Left renal pelvis (tissue), 4 donors: ENCODE data around the gene NOC2L. TPM values are rescaled to one million over a fixed set of nuclear protein-coding genes. Genes with fewer than 3 reads are reported as not detected.

ENCODE experiments used
- DNase-seq, 4 donors: peaks; one replicate each; pipeline ENCODE4 v3.0.0-alpha.2; 2013; ENCODE audit warnings: low read depth in 4 of 4, low spot score in 3 of 4
- polyA plus RNA-seq, 4 donors: library from polyadenylated mRNA; unstranded; fragments of 120-200 nt; gene quantifications; one replicate each; pipeline ENCODE4 v1.2.1, GENCODE V29; 2013; ENCODE audit not compliant: insufficient read length in 4 of 4

NOC2L gene
- polyA plus RNA-seq: 10 to 100 TPM; 37.7 to 67.3 (median 56.9) TPM

DNA sequence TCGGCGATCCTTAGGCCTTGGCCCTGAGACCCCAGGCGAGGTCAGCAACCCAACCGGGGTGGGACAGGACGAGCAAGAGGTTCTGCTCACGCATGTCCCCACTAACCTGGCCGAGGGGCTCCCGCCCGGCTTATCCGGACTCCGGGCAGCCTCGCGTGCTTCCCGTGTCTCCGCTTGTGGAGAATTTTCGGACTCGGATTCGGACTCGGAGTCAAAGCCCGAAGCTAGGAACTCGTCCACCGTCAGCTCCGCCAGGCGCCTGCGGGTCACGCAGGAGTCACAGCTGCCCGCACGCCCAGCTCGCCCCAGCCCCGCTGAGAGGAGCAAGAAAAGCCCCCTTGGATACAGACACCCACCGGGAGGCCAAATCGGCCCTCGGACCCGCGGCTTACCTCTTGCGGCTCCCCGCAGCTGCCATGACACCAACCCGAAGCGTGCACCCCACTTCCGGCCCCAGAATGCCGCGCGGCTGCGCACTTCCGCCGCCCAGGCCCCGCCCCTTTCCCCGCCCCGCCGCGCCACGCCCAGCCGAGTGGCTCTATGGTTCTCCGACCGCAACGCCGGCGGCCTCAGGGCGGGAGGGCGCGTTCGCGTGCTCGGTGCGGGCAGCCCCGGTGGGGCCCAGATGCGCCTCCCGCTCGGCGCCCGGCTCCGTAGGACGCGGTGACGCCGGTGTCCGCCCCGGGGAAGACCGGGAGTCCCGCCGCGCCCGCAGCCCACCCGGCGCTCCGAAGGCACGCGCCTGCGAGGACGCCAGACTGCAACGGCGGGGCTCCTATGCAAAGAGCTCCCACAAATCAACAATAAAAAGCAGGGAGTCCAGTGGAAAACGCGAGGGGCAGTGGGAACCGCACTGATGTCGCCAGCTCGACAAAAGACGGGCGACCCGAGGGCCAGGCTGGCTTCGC lies at the start of gene NOC2L:
Gene NOC2L (minus strand): TSS at position 434 of the 908 bp plus-strand sequence. CDS start 16 bp downstream, at position 418.
- DNase-seq: peak in 2 of 4 donors; percentile 74 to 81

- no peak for DNase-seq
Observed at GRCh38 chr1:1006305-1007159, 47.5 kb upstream of the NOC2L start.

GRCh38 chr1:1005774-1006304 lies 46.8 kb upstream of the NOC2L start:
- DNase-seq: no peak

GRCh38 chr1:1004780-1005697 lies 46.0 kb upstream of the NOC2L start:
- no peak for DNase-seq

GRCh38 chr1:1004420-1004779 lies 45.3 kb upstream of the NOC2L start:
- DNase-seq: no peak

GRCh38 chr1:1003618-1004419 lies 44.8 kb upstream of the NOC2L start:
- DNase-seq: no peak

GRCh38 chr1:1001057-1001783 lies 42.2 kb upstream of the NOC2L start:
- DNase-seq: no peak

DNA sequence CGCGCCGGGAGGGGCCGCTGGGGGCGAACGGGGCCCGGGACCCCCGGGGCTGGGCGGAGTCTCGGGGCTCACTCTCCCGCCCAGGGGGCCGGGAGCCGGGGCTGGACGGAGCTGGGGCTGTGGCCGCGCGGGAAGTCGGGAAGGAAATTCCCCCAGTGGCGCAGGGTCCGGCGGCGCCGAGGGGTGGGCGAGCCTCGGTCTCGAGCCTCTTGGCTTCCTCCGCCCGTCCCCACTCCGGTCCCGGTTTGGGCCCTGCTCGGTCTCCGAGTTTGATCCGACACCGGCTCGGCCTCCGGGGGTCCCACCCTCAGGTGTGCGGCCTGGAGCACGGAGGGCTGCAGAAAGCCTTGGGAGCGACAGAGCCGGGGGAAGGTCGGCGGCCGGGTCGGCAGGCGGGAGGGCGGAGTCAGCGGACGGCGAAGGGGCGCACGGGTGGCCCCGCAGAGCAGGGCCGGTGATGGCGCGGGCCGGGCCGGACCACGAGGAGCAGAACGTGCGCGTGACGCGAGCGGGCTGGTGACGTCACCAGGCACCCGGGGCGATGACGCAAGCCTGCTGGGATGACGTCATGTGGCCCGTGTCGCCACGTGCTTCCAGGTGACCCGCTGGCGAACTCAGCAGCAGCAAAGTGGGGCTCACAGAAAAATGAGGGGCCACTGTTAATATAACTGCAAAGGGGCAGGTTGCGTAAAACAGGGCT lies 41.5 kb upstream of the NOC2L start:
- DNase-seq: peak in 2 of 4 donors; percentile 59 to 66

DNA sequence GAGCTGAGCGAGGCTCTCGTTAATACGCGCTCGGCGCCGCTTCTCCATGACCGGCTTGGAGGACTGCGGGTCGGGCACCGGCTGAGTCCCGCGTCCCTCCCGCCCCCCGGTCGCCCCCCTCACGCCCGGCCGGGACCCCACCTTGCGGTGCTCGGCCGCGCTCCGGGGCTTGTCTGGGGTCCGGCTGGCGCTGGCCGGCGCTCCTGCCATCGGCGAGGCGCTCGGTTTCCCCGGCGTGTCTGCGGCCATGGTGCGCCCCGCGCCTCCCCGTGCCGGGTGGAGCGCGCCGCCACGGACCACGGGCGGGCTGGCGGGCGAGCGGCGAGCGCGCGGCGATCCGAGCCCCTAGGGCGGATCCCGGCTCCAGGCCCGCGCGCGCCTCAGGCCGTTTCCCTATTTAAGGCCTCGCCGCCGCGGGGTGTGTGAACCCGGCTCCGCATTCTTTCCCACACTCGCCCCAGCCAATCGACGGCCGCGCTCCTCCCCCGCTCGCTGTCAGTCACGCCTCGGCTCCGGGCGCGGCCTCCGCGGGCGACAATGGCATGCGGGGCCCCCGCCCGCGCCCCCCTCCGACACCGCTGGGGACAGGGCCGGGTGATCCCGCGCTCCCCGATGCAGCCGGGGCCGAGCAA lies 40.8 kb upstream of the NOC2L start, which contains the start of gene HES4:
Gene HES4 (minus strand): TSS at position 373 of the 632 bp plus-strand sequence. CDS start 124 bp downstream, at position 249.
- DNase-seq: peak in 2 of 4 donors; percentile 74 to 82

DNA sequence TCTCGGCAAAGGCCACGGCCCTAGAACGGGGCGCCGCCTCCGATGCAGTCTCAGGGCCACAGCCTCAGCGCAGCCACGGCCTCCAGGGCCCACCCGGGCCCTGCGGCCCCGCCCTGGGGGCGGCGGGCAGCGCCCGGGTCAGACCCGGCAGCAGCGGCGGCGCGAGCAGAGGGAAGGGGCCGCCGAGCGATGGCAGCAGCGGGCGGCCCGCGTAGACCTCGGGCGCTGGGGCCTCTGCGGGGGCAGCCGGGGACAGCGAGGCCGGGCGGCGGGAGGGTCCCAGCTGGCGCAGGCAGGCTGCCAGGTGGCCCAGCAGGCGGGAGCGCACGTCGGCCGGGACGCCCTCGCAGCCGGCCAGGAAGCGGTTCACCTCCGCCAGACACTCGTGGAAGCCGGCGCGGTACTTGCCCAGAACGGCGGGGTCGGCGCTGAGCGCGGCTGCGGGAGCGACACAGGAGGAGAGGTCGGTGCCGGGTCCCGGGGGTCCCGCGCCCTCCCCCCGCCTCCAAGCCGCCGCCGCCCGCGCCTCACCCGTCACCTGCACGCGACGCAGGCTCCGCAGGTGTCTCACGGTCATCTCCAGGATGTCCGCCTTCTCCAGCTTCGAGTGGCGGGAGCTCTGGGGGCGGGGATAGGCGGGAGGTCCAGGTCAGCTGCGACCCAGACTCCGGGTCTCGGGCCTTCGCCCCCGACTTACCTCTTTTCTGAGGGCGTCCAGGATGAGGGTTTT lies 40.1 kb upstream of the NOC2L start:
- DNase-seq: no peak

DNA sequence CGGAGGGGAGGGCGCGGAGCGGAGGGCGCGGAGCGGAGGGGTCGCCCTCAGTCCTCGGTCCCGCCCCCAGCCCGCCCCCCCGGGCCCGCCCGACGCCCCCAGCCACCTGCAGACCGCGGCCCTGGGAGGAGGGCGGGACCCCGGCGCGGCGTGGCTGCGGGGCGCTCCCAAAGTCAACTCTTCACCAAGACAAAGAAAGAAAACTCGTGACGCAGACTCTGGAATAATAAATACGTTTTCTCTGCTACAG lies 39.6 kb upstream of the NOC2L start:
- DNase-seq: no peak

GRCh38 chr1:997993-998744 lies 39.1 kb upstream of the NOC2L start:
- no peak for DNase-seq

DNA sequence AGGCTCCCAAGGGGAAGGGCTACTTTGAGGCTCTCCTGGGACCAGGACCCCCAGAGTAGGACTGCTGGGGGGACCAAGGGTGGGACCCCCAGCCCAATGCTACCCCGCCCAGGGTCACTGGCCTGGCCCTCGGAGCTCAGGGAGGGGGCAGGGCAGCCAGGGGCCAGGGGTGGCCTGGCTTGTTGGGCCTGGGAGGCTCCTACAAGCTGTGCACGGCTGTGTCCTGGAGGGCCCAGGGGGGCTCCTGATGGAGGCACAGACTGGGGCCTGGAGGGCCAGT lies 38.6 kb upstream of the NOC2L start:
- DNase-seq: no peak

- DNase-seq: no peak
Observed at GRCh38 chr1:996851-997712, 38.0 kb upstream of the NOC2L start.
